Mucosa of rectum (tissue), 2 donors: ENCODE measurements around the gene ARMC5.

ENCODE experiments used
- H3K27ac ChIP-seq, 2 donors: one replicate each; pipeline ENCODE4 v1.7.0; 2013; ENCODE audit warnings: inconsistent platforms in 2 of 2, low read depth in 2 of 2, low read length in 2 of 2
- H3K27me3 ChIP-seq, 2 donors: one replicate each; pipeline ENCODE4 v1.7.0; 2013; ENCODE audit warnings: low read length in 2 of 2; ENCODE audit not compliant: control insufficient read depth in 2 of 2, insufficient read depth in 2 of 2
- H3K36me3 ChIP-seq, 2 donors: one replicate each; pipeline ENCODE4 v1.7.0; 2013; ENCODE audit warnings: low read length in 2 of 2; ENCODE audit not compliant: control insufficient read depth in 2 of 2, insufficient read depth in 2 of 2
- H3K4me1 ChIP-seq, 2 donors: one replicate each; pipeline ENCODE4 v1.7.0; 2013; ENCODE audit warnings: low read length in 2 of 2, mild to moderate bottlenecking in 1 of 2; ENCODE audit not compliant: control insufficient read depth in 2 of 2, insufficient read depth in 2 of 2
- H3K4me3 ChIP-seq, 2 donors: one replicate each; pipeline ENCODE4 v1.7.0; 2013; ENCODE audit warnings: low read length in 2 of 2
- H3K9ac ChIP-seq, 2 donors: one replicate each; pipeline ENCODE4 v1.7.0; 2013; ENCODE audit warnings: low read length in 2 of 2, low read depth in 1 of 2, mild to moderate bottlenecking in 1 of 2
- H3K9me3 ChIP-seq, 2 donors: one replicate each; pipeline ENCODE4 v1.7.0; 2013; ENCODE audit warnings: low read length in 2 of 2; ENCODE audit not compliant: control insufficient read depth in 2 of 2
- donor health status: healthy.
- donor health status: Normal muscosa, but diverticular disease.

Gene ARMC5

GRCh38 chr16:31513126-31513525 lies 53.8 kb downstream of the ARMC5 start:
- H3K4me1 ChIP-seq = peaks cover 4 to 5% of the 10 kb centered on the region in 2 donors

GRCh38 chr16:31513884-31514283 lies 54.6 kb downstream of the ARMC5 start:
- Histone ChIP-seq H3K4me3 (no peak overlapping the region), H3K9me3 (no peaks in the 10 kb centered on the region), H3K27me3 (peaks cover 0 to 2% of the 10 kb centered on the region in 2 donors), H3K27ac (no peak overlapping the region), H3K9ac (no peak overlapping the region), H3K4me1 (peaks cover 4% of the 10 kb centered on the region in 2 donors), H3K36me3 (no peaks in the 10 kb centered on the region)

More at GRCh38 chr16:31513126-31513525, 53.8 kb downstream of the ARMC5 start:
- Histone ChIP-seq H3K4me3 (no peak overlapping the region), H3K27ac (no peak overlapping the region), H3K36me3 (no peaks in the 10 kb centered on the region), H3K9ac (no peak overlapping the region), H3K27me3 (peaks cover 0 to 2% of the 10 kb centered on the region in 2 donors), H3K9me3 (no peaks in the 10 kb centered on the region)
